K562 treated with DMSO at 1 percent for 12 hours (cell line): ENCODE results near the gene FAM110C. TPM values are rescaled to one million over a fixed set of nuclear protein-coding genes. Genes with fewer than 3 reads are reported as not detected.

Source experiments
- total RNA-seq: library from RNA; unstranded; fragments of 300-600 nt; gene quantifications from 2 replicates; pipeline ENCODE4 v1.2.3, GENCODE V29; 2022; ENCODE audit not compliant: insufficient read depth

Gene FAM110C, protein sequence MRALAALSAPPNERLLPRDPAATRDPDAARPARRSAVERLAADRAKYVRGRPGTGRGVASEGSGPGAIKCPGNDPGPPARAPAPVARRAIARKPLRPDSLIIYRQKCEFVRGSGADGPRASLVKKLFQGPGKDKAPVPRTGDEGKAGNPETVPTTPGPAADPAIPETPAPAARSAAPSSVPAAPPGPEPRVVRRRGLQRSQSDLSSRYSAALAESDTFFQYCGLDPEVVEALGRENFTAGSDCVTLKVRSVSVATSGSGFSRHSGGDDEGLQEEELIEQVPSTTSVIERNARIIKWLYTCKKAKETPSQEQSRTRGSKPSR
- not detected in 2 replicates for total RNA-seq

DNA sequence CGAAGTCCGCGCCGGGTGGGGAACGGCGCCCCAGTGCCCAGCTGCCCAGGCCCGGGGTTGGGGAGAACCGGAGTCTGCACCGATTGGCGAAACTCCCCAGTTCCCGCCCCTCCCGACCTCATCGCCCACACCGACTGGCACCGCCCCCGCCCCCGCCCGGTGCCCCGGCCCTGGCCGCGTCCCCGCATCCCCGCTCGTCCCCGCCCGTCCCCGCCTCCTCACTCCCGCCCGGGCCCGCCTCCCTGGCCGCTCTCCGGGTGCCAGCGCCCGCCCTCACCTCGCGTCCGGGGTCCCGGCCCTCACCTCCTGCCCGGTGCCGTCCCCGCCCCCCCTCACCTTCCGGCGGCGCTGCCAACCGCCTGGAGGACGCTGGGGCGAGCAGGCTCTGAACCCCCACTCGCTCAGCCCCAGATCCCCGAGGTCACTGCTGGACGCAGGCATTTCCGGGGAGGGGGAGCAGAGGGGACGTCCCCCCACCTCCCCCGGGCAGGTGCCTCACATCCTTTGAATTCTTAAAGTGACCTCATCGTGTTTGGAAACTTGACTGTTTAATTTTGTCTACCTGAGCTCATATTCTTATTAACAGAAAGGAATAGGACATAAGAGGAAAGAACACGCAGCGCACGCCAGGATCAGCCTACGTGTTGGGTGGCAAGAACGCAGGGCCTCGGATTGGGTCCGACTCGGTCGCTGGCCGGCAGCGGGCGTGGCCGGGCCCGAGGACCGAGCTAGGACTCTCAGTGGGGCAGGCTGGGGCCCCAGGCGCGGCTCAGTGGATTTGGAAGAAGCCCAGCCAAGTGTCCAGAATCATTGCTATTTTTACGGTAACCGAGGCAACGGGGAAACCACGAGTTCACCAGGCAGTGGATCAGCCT is at the start of gene FAM110C:
Gene FAM110C, minus strand, starts transcription at position 35 of the 875 bp plus-strand sequence. CDS start 120 bp downstream, outside the sequence.

Other genes with a start within 250 kb of the FAM110C start
- 1.5 and 2.7 TPM in 2 replicates for gene SH3YL1, start 217.5 kb upstream of the FAM110C start, total RNA-seq
- 77.5 and 123 TPM in 2 replicates for gene ACP1, start 218.4 kb upstream of the FAM110C start, total RNA-seq
- gene ALKAL2, start 241.6 kb upstream of the FAM110C start, total RNA-seq = not detected in 2 replicates